Activated CD4-positive, alpha-beta T cell treated with anti-CD3 and anti-CD28 coated beads, Interleukin-2, amount 10 ng/mL, durations not matched to agents 7 days and 5 days (primary cell): ENCODE results near the gene CASR. TPM values are rescaled to one million over a fixed set of nuclear protein-coding genes. Genes with fewer than 3 reads are reported as not detected.
A peak's percentile ranks its signal among the peaks of the same experiment; 100 is the strongest.

ENCODE experiments used
- CTCF ChIA-PET: fragments of 350-600 bp; sonication (Branson Sonifier 250); formaldehyde crosslinking; loops from one replicate; lab custom pipeline; 2021; ENCODE audit warnings: antibody characterized with exemption; lab: Charles Lee
- POLR2A ChIA-PET: fragments of 350-600 bp; sonication (Branson Sonifier 250); formaldehyde crosslinking; loops from one replicate; lab custom pipeline; 2021; ENCODE audit warnings: antibody characterized with exemption; lab: Charles Lee
- DNase-seq: peaks from one replicate; pipeline ENCODE4 v3.0.0-alpha.2; 2020
- H3K27ac Mint-ChIP-seq: one replicate; pipeline ENCODE4 v1.8.0; 2021; ENCODE audit warnings: mild to moderate bottlenecking, moderate library complexity, mixed read lengths
- H3K27me3 Mint-ChIP-seq: one replicate; pipeline ENCODE4 v1.8.0; 2021; ENCODE audit warnings: mixed read lengths
- H3K36me3 Mint-ChIP-seq: one replicate; pipeline ENCODE4 v1.8.0; 2021; ENCODE audit warnings: low read depth, mixed read lengths
- H3K4me1 Mint-ChIP-seq: one replicate; pipeline ENCODE4 v1.8.0; 2021; ENCODE audit warnings: mixed read lengths
- H3K4me3 Mint-ChIP-seq: one replicate; pipeline ENCODE4 v1.8.0; 2021; ENCODE audit warnings: mild to moderate bottlenecking, moderate library complexity, mixed read lengths
- H3K9me3 Mint-ChIP-seq: one replicate; pipeline ENCODE4 v1.8.0; 2021; ENCODE audit warnings: mixed read lengths
- total RNA-seq, 2 experiments: library from RNA; stranded (reverse); gene quantifications; one replicate each; pipeline ENCODE4 v1.2.3, GENCODE V29; 2021

The CASR gene
- total RNA-seq, 2 experiments from 2014 or later: 0.06 TPM; not detected in 1

- no peaks in the 10 kb centered on the region for H3K4me1 Mint-ChIP-seq
- H3K27me3 Mint-ChIP-seq: peaks cover 33% of the 10 kb centered on the region
- no peak overlapping the region for H3K4me3 Mint-ChIP-seq
- H3K9me3 Mint-ChIP-seq: no peaks in the 10 kb centered on the region
- POLR2A ChIA-PET: no interaction called here
- no peaks in the 10 kb centered on the region for H3K36me3 Mint-ChIP-seq
- no peak for DNase-seq
- CTCF ChIA-PET: no interaction called here
- no peak overlapping the region for H3K27ac Mint-ChIP-seq
Observed at GRCh38 chr3:122219242-122219872, 35.9 kb downstream of the CASR start.

- ChIA-PET CTCF (interaction anchor here (1.5 kb wide), 1 partner anchor 126 kb away, joined by 5 read pairs; no protein-coding TSS in a partner anchor), POLR2A (no interaction called here)
Observed at GRCh38 chr3:122227036-122227781, 43.7 kb downstream of the CASR start.

DNA sequence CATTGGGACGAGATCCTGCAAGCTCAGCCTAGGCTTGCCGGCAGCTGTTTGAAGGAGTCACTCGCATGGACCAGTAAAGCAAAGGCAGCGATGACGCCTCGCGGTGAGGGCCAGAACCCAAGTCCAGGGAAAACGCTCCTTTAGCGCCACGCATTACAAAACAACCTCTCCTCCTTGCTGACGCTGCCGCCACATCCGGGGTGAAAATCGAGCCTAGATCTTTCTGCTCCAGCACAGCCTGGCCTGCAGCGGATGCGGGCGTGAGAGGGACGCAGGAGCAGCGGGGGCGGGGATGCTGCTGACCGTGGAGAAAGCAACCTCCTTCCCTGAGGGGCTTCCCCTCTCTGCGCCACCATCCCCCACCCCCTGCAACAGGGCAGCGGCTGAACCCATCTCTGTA is 46.7 kb downstream of the CASR start:
- Mint-ChIP-seq H3K9me3 (no peaks in the 10 kb centered on the region), H3K27me3 (peaks cover 6% of the 10 kb centered on the region)
- POLR2A ChIA-PET: no interaction called here

More at GRCh38 chr3:122227036-122227781, 43.7 kb downstream of the CASR start:
- Mint-ChIP-seq H3K9me3 (no peaks in the 10 kb centered on the region), H3K27ac (no peak overlapping the region), H3K4me3 (no peak overlapping the region), H3K36me3 (no peaks in the 10 kb centered on the region), H3K4me1 (peaks cover 2% of the 10 kb centered on the region), H3K27me3 (peaks cover 20% of the 10 kb centered on the region)
- no peak for DNase-seq

DNA sequence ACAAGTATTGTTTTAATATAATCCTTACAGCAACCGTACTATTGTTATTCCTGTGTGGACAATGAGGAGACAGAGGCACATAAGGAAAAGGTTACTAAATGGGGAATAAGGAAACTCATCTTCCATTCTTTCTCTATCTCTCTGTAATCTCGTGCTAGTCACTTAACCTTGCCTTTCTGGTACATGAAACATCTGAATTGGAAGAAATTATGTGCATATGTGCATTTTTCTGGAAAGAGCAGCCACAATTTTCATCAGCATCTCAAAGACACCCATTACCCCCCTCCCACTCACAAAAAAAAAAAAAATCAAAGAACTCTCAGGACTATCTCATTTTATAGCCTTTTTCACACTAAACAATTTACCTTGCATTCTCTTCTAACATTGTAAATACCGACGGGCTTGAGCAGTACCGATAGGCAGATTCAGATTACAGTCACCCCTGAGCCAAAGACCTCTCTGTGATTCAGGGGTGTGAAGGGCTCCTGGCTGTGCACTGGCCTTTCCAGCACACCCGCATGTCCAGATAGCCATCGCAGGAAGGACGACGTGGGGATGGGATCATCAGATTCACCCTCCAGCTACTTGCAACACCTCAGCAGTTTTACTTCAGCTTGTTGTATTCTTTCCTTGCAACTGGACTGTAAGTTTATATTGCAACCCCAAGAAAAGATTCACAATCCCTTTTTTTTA is 48.1 kb downstream of the CASR start:
- peaks cover 20% of the 10 kb centered on the region for H3K4me1 Mint-ChIP-seq
- H3K27ac Mint-ChIP-seq: no peak overlapping the region
- no peaks in the 10 kb centered on the region for H3K9me3 Mint-ChIP-seq
- H3K4me3 Mint-ChIP-seq: no peak overlapping the region
- DNase-seq: no peak
- ChIA-PET POLR2A (no interaction called here), CTCF (no interaction called here)
- H3K36me3 Mint-ChIP-seq: no peaks in the 10 kb centered on the region
- H3K27me3 Mint-ChIP-seq: peaks cover 4% of the 10 kb centered on the region

More for the DNA sequence above, 46.7 kb downstream of the CASR start:
- no peak overlapping the region for H3K4me3 Mint-ChIP-seq
- H3K36me3 Mint-ChIP-seq: no peaks in the 10 kb centered on the region
- CTCF ChIA-PET: no interaction called here
- no peak for DNase-seq
- H3K4me1 Mint-ChIP-seq: peaks cover 20% of the 10 kb centered on the region
- H3K27ac Mint-ChIP-seq: no peak overlapping the region

GRCh38 chr3:122232485-122232884 is 49.0 kb downstream of the CASR start:
- no peak for DNase-seq
- peaks cover 4% of the 10 kb centered on the region for H3K27me3 Mint-ChIP-seq
- H3K4me1 Mint-ChIP-seq: peaks cover 20% of the 10 kb centered on the region
- CTCF ChIA-PET: interaction anchor here (0.6 to 1.1 kb wide), 2 partner anchors 237 to 686 kb away, joined by 3 to 4 read pairs; no protein-coding TSS in a partner anchor
- H3K36me3 Mint-ChIP-seq: no peaks in the 10 kb centered on the region
- H3K4me3 Mint-ChIP-seq: no peak overlapping the region
- POLR2A ChIA-PET: no interaction called here
- no peak overlapping the region for H3K27ac Mint-ChIP-seq
- no peaks in the 10 kb centered on the region for H3K9me3 Mint-ChIP-seq

DNA sequence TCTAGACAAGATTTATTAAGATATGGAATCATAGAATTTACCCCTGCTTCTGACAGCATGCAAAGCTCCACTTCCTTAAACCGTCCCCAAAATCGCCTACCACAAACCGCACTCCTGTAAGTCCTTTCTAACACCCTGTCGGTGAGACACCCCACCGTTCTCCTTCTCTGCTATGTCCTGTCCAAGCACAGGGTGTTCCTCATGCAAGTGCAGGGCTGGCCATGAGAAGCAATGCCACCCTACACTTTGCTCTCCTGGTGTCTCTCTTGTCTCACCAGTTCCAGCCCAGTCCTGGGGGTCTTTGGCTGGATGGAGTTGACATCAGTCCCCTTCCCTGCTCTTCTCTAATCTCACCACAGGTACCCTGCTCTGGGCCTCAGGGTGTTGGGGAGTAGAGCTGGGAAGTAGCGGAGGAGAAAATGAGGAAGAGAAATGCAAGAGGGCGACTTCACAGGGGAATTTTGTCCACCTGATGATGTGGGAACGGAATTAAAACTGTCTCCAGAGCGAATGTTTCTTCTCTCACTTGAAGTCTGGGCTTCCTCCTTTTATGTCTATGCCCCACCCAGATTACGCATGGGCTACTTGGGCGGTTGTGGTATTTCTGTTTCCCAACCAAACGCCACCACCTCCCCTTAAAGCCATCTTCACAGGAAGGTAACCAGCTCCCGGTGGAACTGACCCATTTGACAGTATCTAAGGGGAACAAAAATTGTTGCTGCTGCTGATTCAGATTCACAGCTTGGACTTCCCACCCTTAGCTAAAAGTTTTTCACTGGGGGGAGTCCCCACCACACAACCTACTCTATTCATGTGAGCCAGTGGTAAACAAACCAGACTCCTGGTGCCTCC is 49.9 kb downstream of the CASR start:
- no peak for DNase-seq
- no peaks in the 10 kb centered on the region for H3K9me3 Mint-ChIP-seq
- peaks cover 20% of the 10 kb centered on the region for H3K4me1 Mint-ChIP-seq
- POLR2A ChIA-PET: no interaction called here
- CTCF ChIA-PET: interaction anchor here (0.5 to 1.4 kb wide), 6 partner anchors 24 to 686 kb away, joined by 3 to 4 read pairs (median 3); no protein-coding TSS in a partner anchor
- no peaks in the 10 kb centered on the region for H3K36me3 Mint-ChIP-seq
- no peak overlapping the region for H3K27ac Mint-ChIP-seq
- H3K27me3 Mint-ChIP-seq: peaks cover 4% of the 10 kb centered on the region
- no peak overlapping the region for H3K4me3 Mint-ChIP-seq

DNA sequence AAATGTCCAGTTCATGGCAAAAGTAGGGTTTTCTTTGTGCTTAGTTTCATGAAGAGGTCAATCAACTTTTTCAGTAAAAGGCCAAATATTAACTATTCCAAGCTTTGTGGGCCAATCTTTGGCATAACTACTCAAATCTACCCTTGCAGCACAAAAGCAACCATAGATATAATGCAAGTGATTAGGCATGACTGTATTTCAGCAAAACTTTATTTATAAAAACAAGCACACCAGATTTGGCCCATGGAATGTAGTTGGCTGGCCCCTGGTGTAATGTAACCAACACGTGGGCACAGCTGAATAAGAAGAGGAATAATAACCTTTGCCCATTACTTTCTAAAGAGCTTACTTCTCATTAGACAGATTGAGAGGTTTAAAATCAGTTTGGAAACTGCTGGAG is 50.6 kb downstream of the CASR start:
- ChIA-PET CTCF (interaction anchor here (1.1 to 1.4 kb wide), 4 partner anchors 12 to 133 kb away, joined by 3 read pairs; no protein-coding TSS in a partner anchor), POLR2A (no interaction called here)
- no peak for DNase-seq
- Mint-ChIP-seq H3K27ac (no peak overlapping the region), H3K4me3 (no peak overlapping the region), H3K36me3 (no peaks in the 10 kb centered on the region), H3K9me3 (no peaks in the 10 kb centered on the region), H3K4me1 (peaks cover 20% of the 10 kb centered on the region), H3K27me3 (peaks cover 4% of the 10 kb centered on the region)

DNA sequence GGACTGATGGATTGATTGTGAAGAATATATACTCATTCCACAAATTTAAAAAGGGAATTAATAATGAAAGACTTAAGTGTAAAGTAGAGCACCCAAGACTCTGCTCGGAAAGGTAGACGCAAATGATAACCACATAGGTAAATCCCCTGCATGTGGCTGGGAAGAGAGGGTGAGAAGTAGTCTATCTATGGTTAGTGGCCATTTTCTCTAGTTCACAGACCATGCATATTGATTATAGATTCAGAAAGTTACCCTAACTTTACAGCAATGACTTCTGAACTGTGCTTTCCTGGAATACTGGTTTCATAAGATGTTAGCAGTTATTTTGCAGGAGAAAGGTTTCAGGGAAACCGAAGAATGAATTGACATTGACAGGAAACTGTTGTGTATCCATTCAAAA is 51.7 kb downstream of the CASR start:
- Mint-ChIP-seq H3K27me3 (peaks cover 4% of the 10 kb centered on the region), H3K4me1 (peaks cover 20% of the 10 kb centered on the region), H3K4me3 (no peak overlapping the region), H3K27ac (no peak overlapping the region), H3K9me3 (no peaks in the 10 kb centered on the region), H3K36me3 (no peaks in the 10 kb centered on the region)
- DNase-seq: no peak
- ChIA-PET CTCF (no interaction called here), POLR2A (no interaction called here)

- Mint-ChIP-seq H3K27me3 (peaks cover 30% of the 10 kb centered on the region), H3K36me3 (no peaks in the 10 kb centered on the region), H3K4me1 (peaks cover under 1% of the 10 kb centered on the region), H3K9me3 (no peaks in the 10 kb centered on the region), H3K4me3 (no peak overlapping the region), H3K27ac (no peak overlapping the region)
- ChIA-PET POLR2A (no interaction called here), CTCF (no interaction called here)
- no peak for DNase-seq
Observed at GRCh38 chr3:122239112-122239511, 55.6 kb downstream of the CASR start.

GRCh38 chr3:122245513-122246174 is 62.2 kb downstream of the CASR start:
- Mint-ChIP-seq H3K27ac (peak overlapping the region; percentile 82), H3K9me3 (no peaks in the 10 kb centered on the region), H3K4me3 (peak overlapping the region; percentile 68), H3K36me3 (no peaks in the 10 kb centered on the region), H3K4me1 (peaks cover 23% of the 10 kb centered on the region), H3K27me3 (peaks cover 29% of the 10 kb centered on the region)
- CTCF ChIA-PET: interaction anchor here (0.6 to 1.3 kb wide), 5 partner anchors 11 to 141 kb away, joined by 3 to 7 read pairs (median 4); no protein-coding TSS in a partner anchor
- POLR2A ChIA-PET: no interaction called here
- no peak for DNase-seq

DNA sequence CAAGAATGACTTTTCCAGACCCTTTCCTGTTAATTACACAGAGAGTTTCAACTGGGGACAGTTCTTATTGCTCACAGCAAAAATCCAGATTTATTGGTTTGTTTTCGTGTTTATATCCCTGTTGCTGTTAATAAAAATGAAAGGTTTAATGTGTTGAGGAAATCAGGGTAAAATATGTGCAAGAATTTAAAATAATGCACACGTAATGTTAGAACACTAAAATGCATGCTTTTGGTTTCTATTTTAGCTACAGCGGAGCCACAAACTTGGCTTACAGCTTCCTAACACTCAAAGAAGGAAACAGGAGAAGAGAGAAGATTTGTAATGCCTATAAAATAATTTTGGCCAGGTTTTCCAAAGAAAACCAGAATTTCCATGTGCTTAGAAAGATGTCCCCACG is 62.7 kb downstream of the CASR start:
- Mint-ChIP-seq H3K9me3 (no peaks in the 10 kb centered on the region), H3K4me3 (peak overlapping the region; percentile 68), H3K36me3 (no peaks in the 10 kb centered on the region), H3K4me1 (peaks cover 23% of the 10 kb centered on the region), H3K27ac (peak overlapping the region; percentile 82), H3K27me3 (peaks cover 25% of the 10 kb centered on the region)
- no peak for DNase-seq
- CTCF ChIA-PET: interaction anchor here (0.6 to 1.3 kb wide), 5 partner anchors 10 to 142 kb away, joined by 3 to 7 read pairs (median 4); no protein-coding TSS in a partner anchor
- POLR2A ChIA-PET: no interaction called here
